IMR-90 (cell line): Measurements from ENCODE around the gene RUFY4.

Source experiments
- BHLHE40 ChIP-seq: fragments of 150-350 bp; IDR thresholded peaks from 2 replicates; pipeline ENCODE4 v1.6.1; 2016; ENCODE audit warnings: mild to moderate bottlenecking, low read depth, low read length
- CEBPB ChIP-seq: IDR thresholded peaks from 2 replicates; pipeline ENCODE4 v1.6.1; 2012; ENCODE audit warnings: low read depth, low read length, improper control_type of control experiment
- CHD1 ChIP-seq: IDR thresholded peaks from 2 replicates; pipeline ENCODE4 v1.6.1; 2012; ENCODE audit warnings: low read depth, low read length, improper control_type of control experiment
- CTCF ChIP-seq: conservative IDR thresholded peaks from 2 replicates; pipeline ENCODE4 v1.5.1; 2012; ENCODE audit warnings: mild to moderate bottlenecking, low read depth, low read length, improper control_type of control experiment
- MAFK ChIP-seq: IDR thresholded peaks from 2 replicates; pipeline ENCODE4 v1.6.1; 2012; ENCODE audit warnings: low read depth, low read length, improper control_type of control experiment
- MAZ ChIP-seq: IDR thresholded peaks from 2 replicates; pipeline ENCODE4 v1.6.1; 2012; ENCODE audit warnings: low read depth, mild to moderate bottlenecking, low read length, improper control_type of control experiment, moderate library complexity, borderline replicate concordance
- MXI1 ChIP-seq: IDR thresholded peaks from 2 replicates; pipeline ENCODE4 v1.6.1; 2012; ENCODE audit warnings: low read depth, mild to moderate bottlenecking, low read length, moderate library complexity, borderline replicate concordance
- NFE2L2 ChIP-seq: fragments of 150-350 bp; IDR thresholded peaks from 2 replicates; pipeline ENCODE4 v1.6.1; 2016; ENCODE audit warnings: low read depth, mild to moderate bottlenecking, low read length
- POLR2A ChIP-seq: IDR thresholded peaks from 2 replicates; pipeline ENCODE4 v1.6.1; 2012; ENCODE audit warnings: mild to moderate bottlenecking, low read depth, low read length
- RAD21 ChIP-seq: IDR thresholded peaks from 2 replicates; pipeline ENCODE4 v1.6.1; 2012; ENCODE audit warnings: low read length, improper control_type of control experiment
- RCOR1 ChIP-seq: IDR thresholded peaks from 2 replicates; pipeline ENCODE4 v1.6.1; 2012; ENCODE audit warnings: mild to moderate bottlenecking, low read length, improper control_type of control experiment; ENCODE audit not compliant: insufficient replicate concordance
- RFX5 ChIP-seq: IDR thresholded peaks from 2 replicates; pipeline ENCODE4 v1.8.0; 2012; ENCODE audit warnings: low read depth, mild to moderate bottlenecking, low read length, moderate library complexity
- SMC3 ChIP-seq: fragments of 150-350 bp; IDR thresholded peaks from 2 replicates; pipeline ENCODE4 v1.6.1; 2016; ENCODE audit warnings: low read depth, mild to moderate bottlenecking, antibody characterized with exemption, low read length, moderate library complexity
- USF2 ChIP-seq: fragments of 150-350 bp; IDR thresholded peaks from 2 replicates; pipeline ENCODE4 v1.6.1; 2017; ENCODE audit warnings: mild to moderate bottlenecking, antibody characterized with exemption, low read length, low read depth

- no peak for TF ChIP-seq CTCF
- no peak for TF ChIP-seq POLR2A
- TF ChIP-seq MAZ, result no peak
- no peak for TF ChIP-seq CEBPB
- no peak for TF ChIP-seq SMC3
- TF ChIP-seq RAD21, result no peak
- no peak for TF ChIP-seq NFE2L2
- TF ChIP-seq MAFK, result no peak
- TF ChIP-seq RFX5, result no peak
- no peak for TF ChIP-seq USF2
- TF ChIP-seq MXI1, result no peak
- TF ChIP-seq CHD1, result no peak
- no peak for TF ChIP-seq RCOR1
- TF ChIP-seq BHLHE40, result no peak
Observed at GRCh38 chr2:218075975-218076811, 7.1 kb downstream of the RUFY4 start.
